Skeletal muscle cell (primary cell): ENCODE data around the gene FHIT.

Experiments used
- DNase-seq: peaks from one replicate; pipeline ENCODE4 v3.0.0-alpha.2; 2010; ENCODE audit warnings: low read depth
- H3K4me3 ChIP-seq: 2 replicates; pipeline ENCODE4 v1.5.1; 2011; ENCODE audit warnings: low read depth, mild to moderate bottlenecking, control low read depth, low read length, moderate library complexity

The FHIT gene

GRCh38 chr3:60268123-60268522, 983.1 kb downstream of the FHIT start:
- H3K4me3 ChIP-seq = no peak overlapping the region
- DNase-seq = no peak

GRCh38 chr3:60266444-60266843, 984.8 kb downstream of the FHIT start:
- DNase-seq = no peak
- no peak overlapping the region for H3K4me3 ChIP-seq

- DNase-seq = no peak
Measured at GRCh38 chr3:60263191-60263590, 988.1 kb downstream of the FHIT start.

DNA sequence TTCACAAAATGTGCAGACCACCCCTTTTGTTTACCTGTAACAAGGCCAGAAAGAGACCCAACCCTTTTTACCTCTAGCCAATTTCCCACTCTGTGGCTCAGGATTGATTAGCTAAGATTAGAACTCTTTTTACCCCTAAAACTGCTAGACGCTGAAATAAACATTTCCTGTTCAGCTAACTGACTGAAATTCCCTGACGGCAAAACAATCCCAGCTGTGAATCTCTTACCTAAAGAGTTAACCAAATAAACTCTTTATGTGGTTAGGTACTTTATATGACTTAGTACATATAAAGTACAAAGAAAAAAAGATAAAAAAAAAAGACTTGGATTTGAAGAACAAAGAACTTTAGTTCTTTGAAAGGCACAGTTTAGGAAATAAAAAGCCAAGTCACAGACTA, 988.7 kb downstream of the FHIT start:
- no peak overlapping the region for H3K4me3 ChIP-seq
- DNase-seq = no peak

More at GRCh38 chr3:60263191-60263590, 988.1 kb downstream of the FHIT start:
- H3K4me3 ChIP-seq = no peak overlapping the region

DNA sequence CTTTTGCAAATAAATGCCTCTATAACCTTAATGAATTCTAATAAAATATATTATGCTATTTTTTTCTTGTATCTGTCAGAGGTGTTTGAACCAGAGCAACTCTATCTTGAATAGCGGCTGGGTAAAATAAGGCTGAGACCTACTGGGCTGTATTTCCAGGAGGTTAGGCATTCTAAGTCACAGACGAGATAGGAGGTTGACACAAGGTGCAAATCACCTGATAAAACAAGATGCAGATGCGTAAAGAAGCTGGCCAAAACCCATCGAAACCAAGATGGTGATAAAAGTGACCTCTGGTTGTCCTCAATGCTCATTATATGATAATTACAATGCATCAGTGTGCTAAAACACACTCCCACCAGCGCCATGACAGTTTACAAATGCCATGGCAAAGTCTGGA, 990.7 kb downstream of the FHIT start:
- DNase-seq = no peak

DNA sequence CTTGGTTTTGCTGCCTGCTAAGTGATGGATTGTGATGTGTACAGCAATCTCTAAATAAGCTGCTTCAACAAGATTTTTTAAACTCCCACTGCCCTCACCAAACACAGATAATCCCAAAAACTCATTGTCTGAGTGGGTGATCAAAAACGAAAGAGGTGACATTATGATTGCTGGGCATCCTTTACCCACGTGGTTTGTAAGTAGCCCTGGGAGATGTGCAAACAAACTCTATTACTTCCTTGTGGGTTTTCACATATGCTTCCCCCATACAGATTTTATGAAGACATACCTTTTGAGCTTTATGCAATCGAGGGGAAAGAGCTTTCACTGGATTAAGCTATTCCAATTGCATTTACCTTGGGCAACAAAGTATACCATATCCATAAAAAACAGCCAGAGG, 1000.4 kb downstream of the FHIT start:
- no peak for DNase-seq
- no peak overlapping the region for H3K4me3 ChIP-seq

More for the DNA sequence above, 990.7 kb downstream of the FHIT start:
- no peak overlapping the region for H3K4me3 ChIP-seq

GRCh38 chr3:60250206-60250605, 1001.0 kb downstream of the FHIT start:
- H3K4me3 ChIP-seq = no peak overlapping the region
- DNase-seq = peak; percentile 9

DNA sequence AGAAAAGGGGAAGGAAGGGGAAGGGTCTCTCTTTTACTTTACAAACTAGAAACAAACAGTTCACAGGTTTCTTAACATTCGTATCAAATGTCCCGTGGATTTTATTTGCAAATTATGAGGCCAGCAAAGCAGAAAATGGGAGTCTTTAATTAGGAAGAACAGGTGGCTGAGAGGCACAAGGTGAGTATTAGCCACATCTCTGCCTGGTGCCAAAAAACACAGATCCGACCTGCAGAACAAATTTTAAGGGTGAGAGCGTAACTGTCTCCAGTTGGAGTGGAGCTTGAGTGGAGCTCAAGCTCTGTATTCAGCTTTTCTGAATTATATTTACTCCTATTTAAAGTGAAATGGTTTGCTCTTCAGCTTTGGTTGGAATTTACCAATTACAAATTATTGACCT, 1004.9 kb downstream of the FHIT start:
- H3K4me3 ChIP-seq = no peak overlapping the region
- no peak for DNase-seq

- no peak for DNase-seq
- no peak overlapping the region for H3K4me3 ChIP-seq
Measured at GRCh38 chr3:60243456-60243855, 1007.8 kb downstream of the FHIT start.

- H3K4me3 ChIP-seq = no peak overlapping the region
- no peak for DNase-seq
Measured at GRCh38 chr3:60240492-60240891, 1010.8 kb downstream of the FHIT start.

DNA sequence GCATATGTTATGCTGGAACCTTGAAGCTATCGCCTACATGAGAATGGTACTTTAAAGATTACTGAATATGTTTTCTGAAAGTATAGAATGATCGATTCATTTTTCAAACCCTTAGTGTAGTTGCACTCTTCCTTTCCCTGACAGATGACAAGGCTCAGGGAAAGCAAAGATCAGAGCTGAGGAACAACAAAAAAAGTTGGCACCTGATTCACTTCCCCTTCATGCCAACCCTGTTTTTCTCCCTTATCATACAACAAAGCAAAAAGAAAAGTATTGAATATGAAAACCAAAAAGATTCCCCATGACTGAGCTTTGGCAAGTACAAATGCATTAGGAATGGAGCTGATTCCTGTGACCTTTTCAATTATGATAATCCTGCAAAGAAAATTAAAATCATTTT, 1012.7 kb downstream of the FHIT start:
- DNase-seq = no peak
- H3K4me3 ChIP-seq = no peak overlapping the region

DNA sequence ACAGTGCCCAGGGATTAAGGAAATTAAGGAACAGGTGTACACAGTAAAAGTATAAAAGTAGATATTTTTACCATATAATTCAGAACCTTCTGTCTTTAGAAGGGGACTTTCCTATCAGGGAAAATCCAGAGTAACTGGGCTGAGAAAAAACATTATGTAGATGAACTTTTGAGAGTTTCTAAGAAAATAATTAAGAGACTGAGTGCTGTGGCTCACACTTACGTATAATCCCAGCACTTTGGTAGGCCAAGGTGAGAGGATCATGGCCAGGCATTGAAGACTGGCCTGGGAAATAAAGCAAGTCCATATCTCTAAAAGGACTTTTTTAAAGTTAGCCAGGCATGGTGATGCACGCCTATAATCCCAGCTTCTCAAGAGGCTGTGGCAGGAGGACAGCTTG, 1021.8 kb downstream of the FHIT start:
- no peak for DNase-seq
- no peak overlapping the region for H3K4me3 ChIP-seq

DNA sequence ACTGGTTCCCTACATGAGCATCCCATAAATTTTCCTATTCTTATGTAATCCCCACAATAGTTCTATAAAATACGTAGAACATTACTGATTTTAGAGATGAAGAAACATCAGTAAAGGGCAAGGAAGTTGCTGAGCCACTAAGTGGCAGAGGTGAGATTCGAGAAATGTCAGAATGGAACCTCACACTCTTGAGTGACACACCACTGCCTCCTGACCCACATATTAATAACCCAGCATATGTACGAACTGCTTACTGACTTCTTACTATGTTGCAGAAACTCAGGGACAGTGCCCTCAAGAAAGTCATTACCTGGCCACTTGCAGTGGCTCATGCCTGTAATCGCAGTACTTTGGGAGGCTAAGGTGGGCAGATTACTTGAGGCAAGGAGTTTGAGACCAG, 1022.4 kb downstream of the FHIT start:
- DNase-seq = no peak
- H3K4me3 ChIP-seq = no peak overlapping the region

- H3K4me3 ChIP-seq = no peak overlapping the region
- DNase-seq = no peak
Measured at GRCh38 chr3:60226912-60227311, 1024.3 kb downstream of the FHIT start.

DNA sequence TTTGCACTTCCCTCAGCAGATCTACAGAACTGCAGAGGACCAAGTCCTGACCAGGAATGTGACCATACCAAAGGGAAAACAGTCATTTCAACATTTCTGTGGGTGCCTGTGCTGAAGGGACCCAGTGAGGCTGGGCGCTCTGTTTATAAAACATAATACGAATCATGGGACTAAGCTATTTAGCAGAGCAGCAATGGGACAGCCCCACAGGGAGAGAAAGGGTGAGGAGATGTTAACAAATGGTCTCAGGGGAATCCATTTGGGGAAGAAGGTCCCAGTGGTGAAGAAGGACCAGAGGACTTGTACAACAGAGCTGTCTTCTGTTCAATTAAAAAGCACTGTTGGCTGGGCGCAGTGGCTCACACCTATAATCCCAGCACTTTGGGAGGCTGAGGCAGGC, 1025.4 kb downstream of the FHIT start:
- DNase-seq = no peak
- no peak overlapping the region for H3K4me3 ChIP-seq

GRCh38 chr3:60220768-60221167, 1030.5 kb downstream of the FHIT start:
- no peak overlapping the region for H3K4me3 ChIP-seq
- DNase-seq = no peak

DNA sequence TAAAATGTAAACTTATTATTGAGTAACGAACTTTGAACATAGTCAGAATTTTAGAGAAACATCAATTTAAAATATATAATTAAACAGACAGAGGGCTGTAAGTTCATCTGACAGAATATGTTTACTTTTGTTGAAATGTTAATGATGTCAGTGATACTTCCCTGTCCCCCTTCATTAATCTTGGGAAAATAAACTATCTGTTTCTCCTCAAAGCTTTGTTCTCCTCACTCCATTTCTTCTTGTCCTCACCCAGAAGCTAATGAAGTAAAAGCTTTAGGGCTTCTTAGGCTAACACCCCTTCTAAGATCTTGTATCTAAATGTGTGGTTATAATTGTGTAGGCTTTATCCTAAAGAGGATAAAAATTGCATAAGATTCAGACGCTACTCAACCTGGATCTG, 1031.8 kb downstream of the FHIT start:
- no peak for DNase-seq
- H3K4me3 ChIP-seq = no peak overlapping the region

GRCh38 chr3:60217156-60217911, 1033.9 kb downstream of the FHIT start:
- H3K4me3 ChIP-seq = no peak overlapping the region
- DNase-seq = no peak

DNA sequence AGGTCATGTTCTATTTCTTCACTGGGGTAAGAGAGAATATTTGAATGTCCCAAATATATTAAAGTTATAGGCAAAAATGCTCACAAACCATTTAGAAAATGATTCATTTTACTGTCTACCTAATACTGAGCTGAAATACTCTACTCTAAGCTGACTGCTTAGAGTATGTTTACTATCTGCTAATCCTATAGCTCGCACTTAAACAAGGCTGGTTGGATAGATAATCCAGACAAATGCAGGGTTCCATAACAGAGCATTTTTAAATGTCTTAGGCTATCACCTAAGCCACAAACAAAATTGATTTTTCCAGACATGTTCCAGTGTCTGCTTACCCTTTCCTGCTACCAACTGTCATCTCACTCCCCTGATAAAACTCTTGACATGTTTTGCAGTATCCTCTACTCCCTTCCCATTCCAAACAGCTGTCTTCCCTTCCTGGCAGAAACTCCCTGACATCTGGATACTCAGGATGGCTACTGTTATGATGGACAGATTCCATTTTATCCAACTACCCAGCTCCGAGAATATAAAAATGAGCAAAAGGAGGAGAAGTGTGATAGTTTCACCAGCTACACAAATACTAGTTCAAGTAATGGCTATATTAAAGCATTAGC, 1034.7 kb downstream of the FHIT start:
- no peak overlapping the region for H3K4me3 ChIP-seq
- DNase-seq = no peak

DNA sequence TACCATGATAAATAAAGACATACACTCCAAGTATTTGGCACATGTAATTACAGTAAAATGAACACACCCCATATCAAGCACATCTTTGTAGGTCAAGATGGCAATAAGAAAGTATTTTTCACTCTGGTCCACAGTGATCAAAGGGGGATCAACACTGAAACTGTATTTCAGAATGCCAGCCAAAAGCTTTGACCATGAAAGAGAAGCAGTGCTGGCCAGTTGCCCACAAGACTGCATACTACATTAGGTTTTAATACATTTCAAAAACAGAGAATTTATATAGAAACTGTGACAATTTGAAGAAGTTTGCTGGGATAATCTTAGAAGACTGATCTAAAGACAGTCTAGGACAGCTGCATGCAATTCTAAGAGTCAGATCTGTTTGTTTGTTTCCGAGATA, 1035.3 kb downstream of the FHIT start:
- H3K4me3 ChIP-seq = no peak overlapping the region
- no peak for DNase-seq

DNA sequence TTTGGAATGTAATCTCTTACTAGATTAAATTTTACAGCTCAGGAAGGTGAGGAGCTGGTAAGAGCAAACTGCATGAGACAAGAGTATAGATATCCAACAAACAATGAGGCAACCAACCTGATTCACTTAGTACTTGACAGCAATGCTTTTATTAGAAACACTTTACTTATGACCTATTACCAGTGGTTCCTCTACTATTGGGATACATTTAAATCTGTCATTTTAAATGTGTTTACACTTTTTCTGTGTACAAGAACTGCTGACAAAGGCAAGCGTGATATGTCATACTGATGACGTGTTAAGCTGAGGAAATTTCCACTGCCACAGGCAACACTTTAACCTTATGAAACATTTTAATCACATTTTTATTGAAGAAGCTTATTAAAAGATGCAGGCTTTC, 1043.3 kb downstream of the FHIT start:
- no peak overlapping the region for H3K4me3 ChIP-seq
- no peak for DNase-seq
